ENCODE results near the gene PHACTR1. TPM values are rescaled to one million over a fixed set of nuclear protein-coding genes. Genes with fewer than 3 reads are reported as not detected.

PHACTR1 gene
- total and polyA plus RNA-seq, 9 of the 15 experiments (the other 6 are each of a cell fraction or from before 2014, with no cell fraction given), result 11.5 to 32.6 (median 22.0) TPM

- TF ChIP-seq TEAD4 (IDR thresholded peaks at IDR 0.05; ENCODE audit: low read length), result no peak
- TF ChIP-seq TEAD4 (CRISPR knock-in tag; IDR thresholded peaks at IDR 0.05; ENCODE audit: borderline replicate concordance), result no peak
- peak; percentile 64 for TF ChIP-seq GABPA (tag; conservative IDR thresholded peaks at IDR 0.05; ENCODE audit: low read depth)
- peak; percentile 31 for TF ChIP-seq HDAC3 (IDR thresholded peaks at IDR 0.05; ENCODE audit: borderline replicate concordance, partially characterized antibody)
- TF ChIP-seq ATF7 (IDR thresholded peaks at IDR 0.05), result peak; percentile 43
- no peak for TF ChIP-seq CREB5 (CRISPR knock-in tag; IDR thresholded peaks at IDR 0.05)
- no peak for TF ChIP-seq NR0B1 (IDR thresholded peaks at IDR 0.05; ENCODE audit: partially characterized antibody)
- TF ChIP-seq TFE3 (CRISPR knock-in tag; IDR thresholded peaks at IDR 0.05), result no peak
- no peak for TF ChIP-seq ZNF407 (IDR thresholded peaks at IDR 0.05; ENCODE audit: low read depth)
Observed at GRCh38 chr6:13203145-13203544, 486.6 kb downstream of the PHACTR1 start (continued).
